Activated naive CD4-positive, alpha-beta T cell treated with anti-CD3 and anti-CD28 coated beads, Interleukin-2, amount 50 U/mL, for 16 hours (primary cell): ENCODE data around the gene SLC9A7.

Source experiments
- DNase-seq: peaks from one replicate; pipeline ENCODE4 v3.0.0-alpha.2; 2020

SLC9A7 gene

DNA sequence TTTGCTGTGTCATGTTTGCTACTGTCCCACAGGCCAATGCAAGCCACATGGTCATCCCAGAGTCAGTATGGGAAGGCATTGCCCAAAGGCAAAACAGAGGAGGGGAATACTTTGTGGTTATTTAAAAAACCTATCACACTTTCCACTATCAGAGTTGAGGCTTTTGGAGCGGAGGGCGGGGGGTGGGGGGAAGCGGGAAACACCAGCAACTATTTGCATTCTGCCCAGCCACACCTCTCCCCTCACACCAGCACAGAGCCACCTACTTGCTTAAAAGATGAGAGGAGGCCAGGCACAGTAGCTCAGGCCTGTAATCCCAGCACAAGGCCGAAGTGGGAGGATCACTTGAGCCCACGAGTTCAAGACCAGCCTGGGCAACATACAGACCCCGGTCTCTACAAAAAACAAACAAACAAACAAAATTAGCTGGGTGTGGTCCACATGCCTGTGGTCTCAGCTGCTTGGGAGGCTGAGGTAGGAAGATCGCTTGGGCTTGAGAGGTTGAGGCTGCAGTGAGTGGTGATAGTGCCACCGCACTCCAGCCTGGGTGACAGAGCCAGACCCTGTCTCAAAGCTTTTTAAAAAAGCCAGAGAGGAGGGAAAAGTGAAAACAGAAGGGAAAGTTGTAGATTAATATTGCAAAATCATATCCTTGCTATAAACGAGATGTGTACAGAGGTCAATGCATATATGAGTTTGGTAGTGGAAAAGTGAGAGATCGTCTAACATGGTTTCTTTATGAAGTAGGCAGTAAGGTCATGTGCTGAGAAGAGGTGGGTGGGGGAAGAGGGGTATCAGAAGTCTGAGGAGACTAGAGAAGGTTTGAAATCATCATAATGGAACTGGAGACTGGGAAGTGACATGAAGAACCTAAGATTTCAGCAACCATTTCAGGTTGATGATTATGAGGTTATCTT lies 187.2 kb downstream of the SLC9A7 start:
- DNase-seq: no peak

DNA sequence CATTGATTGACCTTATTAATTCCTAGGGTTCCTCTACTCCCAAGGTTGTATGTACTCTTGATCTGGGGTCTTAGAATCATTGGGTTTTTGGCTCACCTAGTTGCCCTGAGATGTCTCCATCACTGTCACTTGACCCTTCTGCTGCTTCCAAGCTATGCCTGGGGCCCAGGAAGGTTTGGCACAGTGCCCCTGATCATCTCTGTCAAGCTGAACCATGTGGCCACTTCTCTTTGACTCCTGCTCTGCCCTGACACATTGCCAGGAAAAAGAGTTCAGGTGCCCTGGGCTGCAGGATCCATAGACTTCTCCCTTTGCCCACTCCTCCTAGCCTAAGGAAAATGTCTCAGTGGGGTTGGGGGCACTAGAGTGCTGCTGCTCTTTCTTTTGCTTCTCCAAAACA lies 189.3 kb downstream of the SLC9A7 start:
- DNase-seq: no peak

DNA sequence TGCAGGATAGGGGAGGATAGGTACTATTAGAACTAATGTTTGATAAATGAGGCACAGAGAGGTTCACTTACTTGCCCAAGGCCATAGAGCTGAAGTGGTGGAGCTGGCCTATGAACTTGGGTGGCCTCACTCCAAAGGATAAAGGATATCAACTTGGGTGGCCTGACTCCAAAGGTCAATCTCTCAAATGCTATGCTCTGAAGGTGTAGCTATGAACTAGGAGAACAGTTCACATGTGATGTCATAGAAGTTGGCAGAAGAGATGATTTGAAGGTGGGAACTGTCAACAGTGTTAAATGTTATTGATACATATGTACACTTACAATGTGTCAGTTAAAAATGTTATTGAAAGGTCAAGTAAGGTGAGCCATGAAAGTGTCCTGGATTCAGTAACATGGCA lies 191.5 kb downstream of the SLC9A7 start:
- DNase-seq: no peak

DNA sequence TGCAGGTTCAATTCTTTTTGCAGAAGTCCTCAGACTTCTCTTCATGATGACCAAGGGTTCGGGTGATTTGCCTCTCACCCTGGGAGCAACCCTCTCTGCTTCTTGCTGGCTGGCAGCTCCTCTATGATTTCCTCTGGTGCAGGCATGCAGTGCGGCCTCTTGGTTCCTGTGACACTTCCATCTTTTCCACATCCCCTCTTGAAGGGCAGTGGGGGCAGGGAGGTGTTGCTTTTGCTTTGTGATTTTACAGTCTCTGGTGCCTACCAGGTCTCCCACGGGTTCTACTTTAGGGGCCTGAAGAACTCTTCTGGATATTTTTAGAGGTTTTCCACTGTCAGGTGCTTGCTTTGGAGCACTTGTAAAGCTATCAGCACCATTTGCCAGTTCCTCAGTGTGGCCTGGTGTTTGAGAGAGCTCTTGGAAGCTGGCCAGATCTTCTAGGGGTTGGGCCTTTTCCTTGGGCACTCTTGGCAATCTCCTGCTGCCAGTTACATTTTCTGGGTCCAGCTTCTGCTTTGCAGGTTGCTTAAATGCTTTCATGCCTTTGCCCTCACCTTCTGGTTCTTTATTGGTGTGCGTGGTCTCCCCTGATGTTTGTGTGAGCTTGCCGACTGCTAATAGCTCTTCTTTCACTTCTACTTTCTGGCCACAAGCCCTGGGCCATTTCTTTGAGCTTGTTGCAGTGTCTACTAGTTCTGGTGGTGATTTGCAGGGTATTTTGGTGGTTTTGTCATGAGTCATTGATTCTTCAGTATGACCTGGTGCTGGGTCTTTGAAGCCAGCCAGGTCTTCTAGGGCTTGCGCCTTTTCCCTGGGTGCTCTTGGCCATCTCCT lies 196.9 kb downstream of the SLC9A7 start:
- DNase-seq: no peak

- no peak for DNase-seq
These were observed 199.9 kb downstream of the SLC9A7 start for GRCh38 chrX:46559062-46559461.

GRCh38 chrX:46554942-46555341 lies 204.0 kb downstream of the SLC9A7 start:
- no peak for DNase-seq

GRCh38 chrX:46553935-46554334 lies 205.0 kb downstream of the SLC9A7 start:
- no peak for DNase-seq

DNA sequence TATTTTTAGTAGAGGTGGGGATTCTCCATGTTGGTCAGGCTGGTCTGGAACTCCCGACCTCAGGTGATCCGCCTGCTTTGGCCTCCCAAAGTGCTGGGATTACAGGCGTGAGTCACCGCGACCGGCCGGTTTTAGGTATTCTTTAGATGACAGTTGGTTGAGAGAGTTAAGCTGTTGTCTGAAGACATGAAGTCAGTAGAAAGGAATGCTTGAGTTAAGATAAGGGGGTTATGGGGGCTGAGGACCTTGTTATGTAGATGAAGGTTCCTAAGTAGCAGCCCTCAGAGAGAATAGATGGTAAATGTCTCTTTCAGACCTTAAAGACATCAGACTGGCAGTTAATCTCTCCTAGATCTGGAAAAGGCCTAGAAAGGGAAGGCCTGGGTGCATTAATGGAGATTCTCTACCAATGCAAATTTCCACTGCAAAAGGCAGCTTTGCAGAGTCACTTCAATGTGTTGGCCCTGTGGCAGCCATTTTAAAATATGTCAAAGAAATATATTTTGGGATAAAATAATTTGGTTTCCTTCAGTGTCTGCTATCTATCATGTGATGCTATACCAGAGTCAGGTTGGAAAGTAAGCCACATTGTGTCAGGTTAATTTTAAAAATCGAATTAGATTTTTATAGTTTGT lies 207.3 kb downstream of the SLC9A7 start:
- no peak for DNase-seq

DNA sequence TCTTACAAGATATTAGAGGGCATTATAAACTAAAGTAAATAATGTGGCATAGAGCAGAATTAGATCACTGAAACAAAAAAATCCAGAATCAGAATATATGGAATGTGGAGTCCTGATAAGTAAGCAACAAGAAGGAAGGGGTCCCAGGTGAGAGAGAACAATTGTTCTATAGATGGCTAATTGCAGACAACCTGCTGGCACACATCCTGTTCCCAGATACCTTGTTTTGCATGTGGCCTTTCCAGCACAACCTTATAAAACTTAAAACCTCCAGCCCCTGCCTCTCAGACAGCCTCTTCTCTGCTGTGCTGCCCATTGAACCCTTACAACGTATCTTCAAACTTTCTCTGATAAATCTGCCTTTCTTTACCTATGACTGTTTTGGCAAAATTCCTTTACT lies 209.0 kb downstream of the SLC9A7 start:
- DNase-seq: no peak
